Breast epithelium (tissue), 4 donors: ENCODE data around the gene TRPC1. TPM values are rescaled to one million over a fixed set of nuclear protein-coding genes. Genes with fewer than 3 reads are reported as not detected.

Experiments
- DNase-seq, 2 donors: peaks; one replicate each; pipeline ENCODE4 v3.0.0-alpha.2; 2019; ENCODE audit warnings: low spot score in 2 of 2
- H3K27ac ChIP-seq, 2 donors: fragments of 200-600 bp; sonication (generic) in 1 of 2; one replicate each; pipeline ENCODE4 v1.5.1; 2016 to 2019; ENCODE audit warnings: mild to moderate bottlenecking in 1 of 2
- H3K27me3 ChIP-seq, 2 donors: fragments of 200-600 bp; sonication (generic) in 1 of 2; one replicate each; pipeline versions ENCODE4 v1.5.1 to v1.6.0; 2017 to 2019; ENCODE audit warnings: control low read depth in 1 of 2, mild to moderate bottlenecking in 1 of 2
- H3K36me3 ChIP-seq: fragments of 200-600 bp; one replicate; pipeline ENCODE4 v1.5.1; 2019
- H3K4me1 ChIP-seq, 2 donors: fragments of 200-600 bp; sonication (generic); one replicate each; pipeline ENCODE4 v1.5.1; 2016 to 2019; ENCODE audit warnings: control low read depth in 1 of 2
- H3K4me3 ChIP-seq, 3 donors: fragments of 200-600 bp; sonication (generic); 1 replicate in 2 of 3; 2 replicates in 1 of 3; pipeline ENCODE4 v1.5.1; 2016 to 2019; ENCODE audit warnings: mild to moderate bottlenecking in 3 of 3, moderate library complexity in 2 of 3
- H3K9me3 ChIP-seq, 2 donors: fragments of 200-600 bp; sonication (generic) in 1 of 2; one replicate each; pipeline ENCODE4 v1.5.1; 2016 to 2019; ENCODE audit warnings: control low read depth in 1 of 2
- CTCF ChIP-seq, 3 donors: fragments of 450-650 bp; IDR thresholded peaks; one replicate each; pipeline ENCODE4 v1.5.1; 2016 to 2017; ENCODE audit warnings: antibody characterized with exemption in 3 of 3, mild to moderate bottlenecking in 3 of 3, moderate library complexity in 3 of 3
- POLR2A ChIP-seq: fragments of 450-650 bp; IDR thresholded peaks from one replicate; pipeline ENCODE4 v1.6.1; 2016; ENCODE audit warnings: antibody characterized with exemption, mild to moderate bottlenecking, moderate library complexity
- POLR2AphosphoS5 ChIP-seq, 3 donors: sonication (generic); formaldehyde crosslinking; IDR thresholded peaks; one replicate each; pipeline ENCODE4 v1.6.1; 2017; ENCODE audit warnings: antibody characterized with exemption in 3 of 3
- intact Hi-C: fragments of 100-400 bp; cut with DNase I; formaldehyde crosslinking; loops from one replicate; pipeline ENCODE4 v1.15.1; 2023; ENCODE audit warnings: low total_unique reads
- total RNA-seq, 3 donors: library from RNA; depleted of rRNA; stranded (reverse); fragments of >200 nt; gene quantifications; one replicate each; pipeline ENCODE4 v1.1.0, GENCODE V29; 2016

The TRPC1 gene
- total RNA-seq, 3 donors from 2014 or later, result 12.5 to 14.8 (median 13.0) TPM

- Histone ChIP-seq H3K4me3 (no peak overlapping the region), H3K27me3 (no peaks in the 10 kb centered on the region), H3K36me3 (peaks cover 10% of the 10 kb centered on the region), H3K9me3 (no peaks in the 10 kb centered on the region), H3K4me1 (no peaks in the 10 kb centered on the region), H3K27ac (no peak overlapping the region)
- DNase-seq, result no peak
- TF ChIP-seq POLR2A (no peak), POLR2AphosphoS5 (IDR thresholded peaks at IDR 0.05) (no peak), CTCF (IDR thresholded peaks at IDR 0.05) (no peak)
- intact Hi-C loops, result no loop called here
These were observed 85.4 kb downstream of the TRPC1 start for GRCh38 chr3:142809259-142809658.

GRCh38 chr3:142815803-142816202 is 92.0 kb downstream of the TRPC1 start:
- no peak overlapping the region for H3K4me3 ChIP-seq
- H3K27ac ChIP-seq, result no peak overlapping the region
- intact Hi-C loops, result no loop called here
- no peak for TF ChIP-seq POLR2A
- TF ChIP-seq POLR2AphosphoS5 (IDR thresholded peaks at IDR 0.05), result no peak
- TF ChIP-seq CTCF (IDR thresholded peaks at IDR 0.05), result no peak
- no peaks in the 10 kb centered on the region for H3K4me1 ChIP-seq
- no peaks in the 10 kb centered on the region for H3K27me3 ChIP-seq
- no peaks in the 10 kb centered on the region for H3K9me3 ChIP-seq
- no peaks in the 10 kb centered on the region for H3K36me3 ChIP-seq
- DNase-seq, result no peak

- H3K36me3 ChIP-seq, result no peaks in the 10 kb centered on the region
- intact Hi-C loops, result no loop called here
- DNase-seq, result no peak
- H3K27me3 ChIP-seq, result no peaks in the 10 kb centered on the region
- H3K27ac ChIP-seq, result no peak overlapping the region
- H3K9me3 ChIP-seq, result no peaks in the 10 kb centered on the region
- H3K4me1 ChIP-seq, result no peaks in the 10 kb centered on the region
- TF ChIP-seq POLR2AphosphoS5 (IDR thresholded peaks at IDR 0.05) (no peak), CTCF (IDR thresholded peaks at IDR 0.05) (no peak)
- no peak overlapping the region for H3K4me3 ChIP-seq
These were observed 93.5 kb downstream of the TRPC1 start for GRCh38 chr3:142817356-142817755.

- Histone ChIP-seq H3K4me3 (no peak overlapping the region), H3K4me1 (no peaks in the 10 kb centered on the region), H3K27me3 (no peaks in the 10 kb centered on the region), H3K9me3 (no peaks in the 10 kb centered on the region), H3K27ac (no peak overlapping the region), H3K36me3 (no peaks in the 10 kb centered on the region)
- DNase-seq, result no peak
- no peak for TF ChIP-seq POLR2AphosphoS5 (IDR thresholded peaks at IDR 0.05)
- TF ChIP-seq POLR2A, result no peak
- TF ChIP-seq CTCF (IDR thresholded peaks at IDR 0.05), result no peak
- intact Hi-C loops, result no loop called here
These were observed 94.1 kb downstream of the TRPC1 start for GRCh38 chr3:142817897-142818296.

- no peak for TF ChIP-seq POLR2AphosphoS5 (IDR thresholded peaks at IDR 0.05)
- TF ChIP-seq POLR2A, result no peak
- TF ChIP-seq CTCF (IDR thresholded peaks at IDR 0.05), result no peak
- H3K36me3 ChIP-seq, result no peaks in the 10 kb centered on the region
- H3K27me3 ChIP-seq, result no peaks in the 10 kb centered on the region
- no peaks in the 10 kb centered on the region for H3K4me1 ChIP-seq
- no peaks in the 10 kb centered on the region for H3K9me3 ChIP-seq
- intact Hi-C loops, result no loop called here
- no peak overlapping the region for H3K4me3 ChIP-seq
- DNase-seq, result no peak
- no peak overlapping the region for H3K27ac ChIP-seq
These were observed 94.8 kb downstream of the TRPC1 start for GRCh38 chr3:142818651-142819050.
